ENCODE results near the gene CROCC2. TPM values are rescaled to one million over a fixed set of nuclear protein-coding genes. Genes with fewer than 3 reads are reported as not detected.

Gene CROCC2
- polyA plus RNA-seq, 4 donors, result 0.13 to 0.18 TPM; not detected in 2

DNA sequence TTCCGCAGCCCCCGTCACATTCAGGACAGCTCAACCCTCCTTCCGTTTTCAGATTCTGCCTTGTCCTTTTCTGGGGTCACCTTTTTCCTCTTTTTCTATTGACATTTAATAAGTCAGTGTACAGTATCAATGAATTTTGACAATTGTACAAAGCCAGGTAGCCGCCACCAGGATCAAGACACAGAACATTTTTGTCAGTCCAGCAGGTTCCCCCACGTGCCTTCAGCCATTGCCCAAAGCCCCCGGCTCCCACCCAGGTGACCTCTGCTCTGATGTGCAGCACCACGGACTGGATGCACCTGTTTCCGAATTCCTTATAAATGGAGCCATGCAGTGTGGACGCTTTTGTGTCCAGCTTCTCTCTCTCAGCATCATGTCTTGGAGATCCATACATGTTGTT, 30.0 kb downstream of the CROCC2 start:
- Histone ChIP-seq H3K27ac (ENCODE audit: low read depth in 1 of 3, low read length in 2 of 3) (no peak overlapping the region), H3K4me1 (ENCODE audit: control insufficient read depth in 3 of 3, insufficient read depth in 2 of 3, low read depth in 1 of 3, low read length in 2 of 3) (no peaks in the 10 kb centered on the region), H3K27me3 (ENCODE audit: control insufficient read depth in 3 of 3, insufficient read depth in 3 of 3, low read length in 3 of 3) (no peaks in the 10 kb centered on the region), H3K36me3 (ENCODE audit: control insufficient read depth in 3 of 3, insufficient read depth in 2 of 3, low read depth in 1 of 3, low read length in 3 of 3) (no peaks in the 10 kb centered on the region), H3K4me3 (ENCODE audit: low read depth in 1 of 3, low read length in 3 of 3) (no peak overlapping the region), H3K9me3 (ENCODE audit: control insufficient read depth in 2 of 2, insufficient read depth in 1 of 2, low read depth in 1 of 2, low read length in 1 of 2) (peaks cover 0 to 14% of the 10 kb centered on the region in 2 donors)
- WGBS, 3 donors, result 79 to 86% (median 84%) methylated on average over 9 of the region's 9 CpGs
- DNase-seq, result no peak
- no peak for FAIRE-seq

DNA sequence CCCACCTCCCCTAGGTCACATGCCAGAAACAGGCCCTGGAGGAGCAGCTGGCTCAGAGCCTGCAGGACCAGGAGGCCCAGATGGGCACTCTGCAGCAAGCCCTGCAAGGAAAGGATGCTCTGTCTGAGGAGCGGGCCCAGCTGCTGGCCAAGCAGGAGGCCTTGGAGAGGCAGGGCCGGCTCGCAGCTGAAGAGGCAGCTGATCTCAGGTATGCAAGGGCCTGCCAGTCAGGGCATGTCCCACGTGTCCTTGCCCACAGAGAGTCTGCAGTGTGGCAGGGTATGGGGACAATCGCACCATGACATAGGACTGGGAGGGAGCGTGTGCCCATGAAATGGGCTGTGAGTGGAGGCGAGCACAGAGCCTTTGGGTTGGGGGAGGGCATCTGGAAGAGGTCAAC, 39.9 kb downstream of the CROCC2 start:
- WGBS, 3 donors, result 86 to 92% (median 89%) methylated on average over 7 of the region's 7 CpGs
- Histone ChIP-seq H3K9me3 (ENCODE audit: control insufficient read depth in 2 of 2, insufficient read depth in 1 of 2, low read depth in 1 of 2, low read length in 1 of 2) (no peaks in the 10 kb centered on the region), H3K36me3 (ENCODE audit: control insufficient read depth in 3 of 3, insufficient read depth in 2 of 3, low read depth in 1 of 3, low read length in 3 of 3) (no peaks in the 10 kb centered on the region), H3K27me3 (ENCODE audit: control insufficient read depth in 3 of 3, insufficient read depth in 3 of 3, low read length in 3 of 3) (no peaks in the 10 kb centered on the region), H3K4me1 (ENCODE audit: control insufficient read depth in 3 of 3, insufficient read depth in 2 of 3, low read depth in 1 of 3, low read length in 2 of 3) (no peaks in the 10 kb centered on the region), H3K27ac (ENCODE audit: low read depth in 1 of 3, low read length in 2 of 3) (no peak overlapping the region), H3K4me3 (ENCODE audit: low read depth in 1 of 3, low read length in 3 of 3) (no peak overlapping the region)
- DNase-seq, result no peak
- FAIRE-seq, result no peak

DNA sequence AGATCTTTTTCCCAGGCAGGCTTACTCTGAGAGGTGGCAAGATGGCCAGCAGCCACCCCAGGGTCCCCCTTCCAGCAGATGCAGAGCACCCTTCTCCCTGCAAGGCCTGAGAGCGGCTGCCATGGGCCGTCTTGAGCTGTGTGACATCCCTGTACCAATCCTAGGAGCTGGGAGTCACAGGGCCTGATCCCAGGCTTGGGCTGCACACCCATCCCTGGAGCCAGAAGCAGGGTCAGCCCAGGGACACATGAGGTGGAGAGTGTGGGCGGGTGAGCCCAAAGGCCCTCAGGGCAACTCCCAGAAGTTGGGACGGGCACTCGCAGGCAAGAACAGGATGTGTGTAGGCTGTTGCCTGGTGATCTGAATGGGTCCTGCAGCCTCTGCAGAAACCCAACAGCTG, 40.5 kb downstream of the CROCC2 start:
- H3K36me3 ChIP-seq (ENCODE audit: control insufficient read depth in 3 of 3, insufficient read depth in 2 of 3, low read depth in 1 of 3, low read length in 3 of 3), result no peaks in the 10 kb centered on the region
- H3K9me3 ChIP-seq (ENCODE audit: control insufficient read depth in 2 of 2, insufficient read depth in 1 of 2, low read depth in 1 of 2, low read length in 1 of 2), result no peaks in the 10 kb centered on the region
- FAIRE-seq (no peak), DNase-seq (no peak)
- no peak overlapping the region for H3K27ac ChIP-seq (ENCODE audit: low read depth in 1 of 3, low read length in 2 of 3)
- WGBS, 3 donors, result 78 to 86% (median 78%) methylated on average over 5 of the region's 5 CpGs
- H3K27me3 ChIP-seq (ENCODE audit: control insufficient read depth in 3 of 3, insufficient read depth in 3 of 3, low read length in 3 of 3), result no peaks in the 10 kb centered on the region
- H3K4me3 ChIP-seq (ENCODE audit: low read depth in 1 of 3, low read length in 3 of 3), result no peak overlapping the region
- no peaks in the 10 kb centered on the region for H3K4me1 ChIP-seq (ENCODE audit: control insufficient read depth in 3 of 3, insufficient read depth in 2 of 3, low read depth in 1 of 3, low read length in 2 of 3)

DNA sequence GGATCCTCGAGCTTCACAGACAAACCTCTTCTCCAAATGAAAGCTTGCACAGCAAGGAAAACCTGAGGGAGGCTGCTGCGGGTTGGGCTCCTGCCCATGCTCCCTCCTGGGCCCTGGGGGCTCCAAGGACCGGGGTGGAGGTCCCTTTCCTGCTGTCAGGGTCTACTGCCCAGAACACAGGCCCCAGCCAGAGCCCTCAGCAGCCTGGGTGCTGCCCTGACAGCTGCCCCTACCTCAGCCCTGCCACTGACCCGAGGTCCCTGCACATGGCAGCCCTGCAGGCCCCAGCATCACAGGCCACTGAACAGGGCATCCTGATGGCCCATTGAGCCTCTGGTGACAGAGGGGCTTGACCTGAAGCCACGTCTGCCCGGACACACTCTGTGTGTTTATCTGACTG, 41.0 kb downstream of the CROCC2 start:
- 72 to 82% (median 80%) methylated on average over 6 of the region's 6 CpGs for WGBS, 3 donors
- no peak for FAIRE-seq

DNA sequence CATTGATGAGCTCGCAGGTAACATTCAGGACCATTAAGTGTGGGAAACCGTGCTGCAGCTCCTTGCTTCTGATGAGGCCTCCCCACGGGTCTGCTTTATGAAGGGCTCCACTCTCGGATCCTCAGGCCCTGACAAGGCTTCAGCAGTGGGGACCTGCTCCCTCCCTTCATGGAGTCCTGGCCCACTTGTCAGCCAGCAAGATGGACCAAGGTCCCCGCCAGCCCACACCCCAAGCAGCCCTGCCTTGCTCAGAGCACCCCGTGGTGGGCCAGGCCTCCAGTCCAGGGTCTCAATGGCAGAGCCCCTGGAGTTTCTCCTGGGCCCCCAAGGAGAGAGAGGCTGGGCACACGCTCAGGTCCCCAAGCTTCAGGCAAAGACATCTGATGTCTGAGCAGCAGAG, 41.5 kb downstream of the CROCC2 start:
- Histone ChIP-seq H3K27ac (ENCODE audit: low read depth in 1 of 3, low read length in 2 of 3) (no peak overlapping the region), H3K4me3 (ENCODE audit: low read depth in 1 of 3, low read length in 3 of 3) (no peak overlapping the region), H3K4me1 (ENCODE audit: control insufficient read depth in 3 of 3, insufficient read depth in 2 of 3, low read depth in 1 of 3, low read length in 2 of 3) (no peaks in the 10 kb centered on the region), H3K36me3 (ENCODE audit: control insufficient read depth in 3 of 3, insufficient read depth in 2 of 3, low read depth in 1 of 3, low read length in 3 of 3) (no peaks in the 10 kb centered on the region), H3K27me3 (ENCODE audit: control insufficient read depth in 3 of 3, insufficient read depth in 3 of 3, low read length in 3 of 3) (no peaks in the 10 kb centered on the region), H3K9me3 (ENCODE audit: control insufficient read depth in 2 of 2, insufficient read depth in 1 of 2, low read depth in 1 of 2, low read length in 1 of 2) (no peaks in the 10 kb centered on the region)
- DNase-seq (no peak), FAIRE-seq (no peak)
- 80 to 87% (median 87%) methylated on average over 7 of the region's 7 CpGs for WGBS, 3 donors

More for the DNA sequence above, 41.0 kb downstream of the CROCC2 start:
- Histone ChIP-seq H3K27me3 (ENCODE audit: control insufficient read depth in 3 of 3, insufficient read depth in 3 of 3, low read length in 3 of 3) (no peaks in the 10 kb centered on the region), H3K4me3 (ENCODE audit: low read depth in 1 of 3, low read length in 3 of 3) (no peak overlapping the region), H3K27ac (ENCODE audit: low read depth in 1 of 3, low read length in 2 of 3) (no peak overlapping the region), H3K9me3 (ENCODE audit: control insufficient read depth in 2 of 2, insufficient read depth in 1 of 2, low read depth in 1 of 2, low read length in 1 of 2) (no peaks in the 10 kb centered on the region), H3K4me1 (ENCODE audit: control insufficient read depth in 3 of 3, insufficient read depth in 2 of 3, low read depth in 1 of 3, low read length in 2 of 3) (no peaks in the 10 kb centered on the region), H3K36me3 (ENCODE audit: control insufficient read depth in 3 of 3, insufficient read depth in 2 of 3, low read depth in 1 of 3, low read length in 3 of 3) (no peaks in the 10 kb centered on the region)
- DNase-seq, result no peak

DNA sequence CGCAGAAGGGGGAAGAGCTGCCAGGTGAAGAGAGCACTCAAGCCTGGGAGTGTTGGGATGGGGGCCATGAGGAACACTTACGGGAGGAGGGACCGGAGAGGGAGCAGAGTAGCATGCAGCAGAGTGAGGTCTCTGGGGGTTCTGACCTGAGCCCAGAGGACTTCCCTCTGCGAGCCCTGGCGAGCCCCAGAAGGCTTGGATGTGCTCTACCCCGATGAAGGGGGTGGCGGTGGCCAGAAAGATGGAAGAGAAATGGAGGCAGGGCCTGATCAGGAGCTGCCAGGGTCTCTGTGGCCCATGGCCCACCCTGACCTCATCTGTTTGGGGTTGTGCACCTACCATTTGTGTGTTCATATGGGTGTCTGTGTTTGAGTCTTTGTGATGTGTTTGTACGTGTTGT, 42.0 kb downstream of the CROCC2 start:
- WGBS, 3 donors, result 89 to 92% (median 91%) methylated on average over 8 of the region's 8 CpGs
- no peak overlapping the region for H3K27ac ChIP-seq (ENCODE audit: low read depth in 1 of 3, low read length in 2 of 3)
- H3K4me1 ChIP-seq (ENCODE audit: control insufficient read depth in 3 of 3, insufficient read depth in 2 of 3, low read depth in 1 of 3, low read length in 2 of 3), result no peaks in the 10 kb centered on the region
- DNase-seq (no peak), FAIRE-seq (no peak)
- H3K36me3 ChIP-seq (ENCODE audit: control insufficient read depth in 3 of 3, insufficient read depth in 2 of 3, low read depth in 1 of 3, low read length in 3 of 3), result no peaks in the 10 kb centered on the region
- H3K9me3 ChIP-seq (ENCODE audit: control insufficient read depth in 2 of 2, insufficient read depth in 1 of 2, low read depth in 1 of 2, low read length in 1 of 2), result no peaks in the 10 kb centered on the region
- no peak overlapping the region for H3K4me3 ChIP-seq (ENCODE audit: low read depth in 1 of 3, low read length in 3 of 3)
- no peaks in the 10 kb centered on the region for H3K27me3 ChIP-seq (ENCODE audit: control insufficient read depth in 3 of 3, insufficient read depth in 3 of 3, low read length in 3 of 3)

DNA sequence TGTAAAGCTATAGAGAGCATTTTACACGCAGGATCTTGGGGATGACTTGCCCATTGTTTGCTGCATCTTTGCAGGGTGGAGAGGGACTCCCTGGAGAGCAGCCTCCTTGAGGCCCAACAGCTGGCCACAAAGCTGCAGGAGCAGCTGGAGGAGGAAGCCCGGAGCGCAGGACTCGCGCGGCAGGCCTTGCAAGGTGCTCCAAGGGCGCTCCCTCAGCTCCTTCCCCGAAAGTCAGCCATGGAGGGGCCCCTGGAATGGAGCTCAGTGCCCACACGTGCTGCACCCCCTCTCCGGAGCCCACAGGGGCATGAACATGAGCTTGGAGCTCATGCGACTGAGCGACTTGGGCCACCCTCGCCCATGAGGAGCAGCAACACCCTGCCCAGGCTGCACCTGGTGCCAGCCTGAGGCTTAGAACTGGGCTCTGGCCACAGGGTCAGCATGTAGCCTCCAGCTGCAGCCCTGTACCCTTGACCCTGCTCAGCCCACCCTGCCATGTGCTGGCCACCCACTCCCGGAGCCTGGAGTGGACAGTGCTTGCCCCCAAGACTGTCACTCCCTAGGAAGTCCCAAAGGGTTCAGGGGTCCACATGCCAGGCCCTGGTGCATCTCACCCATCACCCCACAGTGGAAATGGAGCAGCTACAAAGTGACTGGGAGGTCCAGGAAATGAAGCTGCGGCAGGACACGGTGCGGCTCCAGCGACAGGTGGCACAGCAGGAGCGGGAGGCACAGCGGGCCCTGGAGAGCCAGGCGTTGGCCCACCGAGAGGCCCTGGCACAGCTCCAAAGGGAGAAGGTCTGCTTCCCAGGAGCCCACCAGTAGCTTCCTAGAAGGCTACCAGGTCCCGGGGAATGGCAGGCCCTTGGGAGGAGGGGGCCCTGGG, 43.0 kb downstream of the CROCC2 start:
- Histone ChIP-seq H3K9me3 (ENCODE audit: control insufficient read depth in 2 of 2, insufficient read depth in 1 of 2, low read depth in 1 of 2, low read length in 1 of 2) (no peaks in the 10 kb centered on the region), H3K4me3 (ENCODE audit: low read depth in 1 of 3, low read length in 3 of 3) (no peak overlapping the region), H3K36me3 (ENCODE audit: control insufficient read depth in 3 of 3, insufficient read depth in 2 of 3, low read depth in 1 of 3, low read length in 3 of 3) (no peaks in the 10 kb centered on the region), H3K27ac (ENCODE audit: low read depth in 1 of 3, low read length in 2 of 3) (no peak overlapping the region), H3K4me1 (ENCODE audit: control insufficient read depth in 3 of 3, insufficient read depth in 2 of 3, low read depth in 1 of 3, low read length in 2 of 3) (no peaks in the 10 kb centered on the region), H3K27me3 (ENCODE audit: control insufficient read depth in 3 of 3, insufficient read depth in 3 of 3, low read length in 3 of 3) (no peaks in the 10 kb centered on the region)
- DNase-seq, result no peak
- WGBS, 3 donors, result 79 to 83% (median 81%) methylated on average over 23 of the region's 23 CpGs
- FAIRE-seq, result no peak

DNA sequence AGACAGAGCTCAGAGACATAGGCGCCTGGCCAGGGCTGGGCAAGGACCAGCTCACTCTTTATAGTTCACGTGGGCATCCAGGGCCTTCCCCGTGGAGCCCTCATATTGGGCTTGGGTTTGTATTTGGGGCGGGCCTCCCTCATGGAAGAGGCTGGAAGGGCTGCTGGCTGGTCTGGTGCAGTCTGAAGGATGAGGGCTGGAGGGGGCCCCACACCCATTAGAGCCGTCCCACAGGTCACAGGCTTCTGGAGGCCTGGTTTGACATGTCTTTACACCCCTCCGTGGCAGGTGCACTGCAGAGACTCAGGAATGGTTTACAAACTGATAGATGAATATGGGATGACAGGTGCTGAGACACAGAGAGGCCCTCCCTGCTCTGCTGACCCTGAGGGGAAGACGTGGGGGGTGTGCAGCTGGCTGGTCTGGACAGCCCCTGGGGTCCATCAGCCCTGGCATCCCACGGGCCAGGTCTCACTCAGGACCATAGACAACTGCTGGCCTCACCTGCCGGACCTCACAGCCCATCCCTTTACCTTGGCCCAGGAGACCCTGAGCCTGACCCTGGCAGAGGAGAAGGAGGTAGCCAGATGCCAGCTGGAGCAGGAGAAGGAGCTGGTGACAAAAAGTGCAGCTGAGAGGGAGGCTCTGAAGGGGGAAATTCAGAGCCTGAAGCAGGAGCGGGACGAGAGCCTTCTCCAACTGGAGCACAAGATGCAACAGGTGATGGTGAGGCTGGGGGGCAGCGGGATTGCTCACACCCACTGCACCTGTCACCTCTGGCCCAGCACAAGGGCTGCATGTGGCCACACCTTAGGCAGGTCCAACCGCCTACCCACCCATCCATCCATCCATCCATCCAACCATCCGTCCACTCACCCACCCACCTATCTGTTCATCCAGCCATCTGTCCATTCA, 43.9 kb downstream of the CROCC2 start:
- Histone ChIP-seq H3K9me3 (ENCODE audit: control insufficient read depth in 2 of 2, insufficient read depth in 1 of 2, low read depth in 1 of 2, low read length in 1 of 2) (no peaks in the 10 kb centered on the region), H3K4me1 (ENCODE audit: control insufficient read depth in 3 of 3, insufficient read depth in 2 of 3, low read depth in 1 of 3, low read length in 2 of 3) (no peaks in the 10 kb centered on the region), H3K27ac (ENCODE audit: low read depth in 1 of 3, low read length in 2 of 3) (no peak overlapping the region), H3K36me3 (ENCODE audit: control insufficient read depth in 3 of 3, insufficient read depth in 2 of 3, low read depth in 1 of 3, low read length in 3 of 3) (no peaks in the 10 kb centered on the region), H3K4me3 (ENCODE audit: low read depth in 1 of 3, low read length in 3 of 3) (no peak overlapping the region), H3K27me3 (ENCODE audit: control insufficient read depth in 3 of 3, insufficient read depth in 3 of 3, low read length in 3 of 3) (no peaks in the 10 kb centered on the region)
- FAIRE-seq (no peak), DNase-seq (no peak)
- 82 to 90% (median 82%) methylated on average over 11 to 14 of the region's 14 CpGs for WGBS, 3 donors

Measured in small intestine (tissue), 7 donors.